GM12878 (cell line): ENCODE data around the gene CEACAM21. TPM values are rescaled to one million over a fixed set of nuclear protein-coding genes. Genes with fewer than 3 reads are reported as not detected.

ENCODE experiments used
- ASH2L ChIP-seq: fragments of 300-600, 200-600 bp; sonication (generic); IDR thresholded peaks from 2 replicates; pipeline ENCODE4 v1.6.1; 2017; ENCODE audit warnings: low read depth, mild to moderate bottlenecking, borderline replicate concordance
- BMI1 ChIP-seq: fragments of 450-650 bp; IDR thresholded peaks from 2 replicates; pipeline ENCODE4 v1.6.1; 2016; ENCODE audit warnings: mild to moderate bottlenecking, moderate library complexity, borderline replicate concordance
- CEBPB ChIP-seq, 2 experiments: fragments of 150-350 bp in 1 of 2; IDR thresholded peaks; 2 replicates each; pipeline ENCODE4 v1.6.1; 2012 to 2014; ENCODE audit warnings: low read depth in 2 of 2, low read length in 2 of 2, borderline replicate concordance in 1 of 2, inconsistent platforms in 1 of 2
- CTCF ChIP-seq, 3 experiments: IDR thresholded peaks in 2 of 3; conservative IDR thresholded peaks in 1 of 3; 2 replicates each; pipeline ENCODE4 v1.5.1; 2011; ENCODE audit warnings: low read depth in 3 of 3, low read length in 3 of 3, mild to moderate bottlenecking in 3 of 3, control low read depth in 2 of 3, moderate library complexity in 2 of 3, inconsistent platforms in 1 of 3, mixed read lengths in 1 of 3; ENCODE audit not compliant: control insufficient read depth in 2 of 3, insufficient read depth in 1 of 3; ENCODE audit errors: extremely low read depth in 1 of 3
- E2F8 ChIP-seq: fragments of 450-650 bp; IDR thresholded peaks from 2 replicates; pipeline ENCODE4 v1.6.1; 2018; ENCODE audit warnings: mild to moderate bottlenecking, low read depth, moderate library complexity; ENCODE audit not compliant: partially characterized antibody
- ELK1 ChIP-seq: IDR thresholded peaks from 2 replicates; pipeline ENCODE4 v1.6.1; 2012; ENCODE audit warnings: low read depth, low read length, improper control_type of control experiment
- IKZF2 ChIP-seq, 2 experiments: fragments of 450-650 bp; IDR thresholded peaks; 2 replicates each; pipeline ENCODE4 v1.6.1; 2017; ENCODE audit warnings: mild to moderate bottlenecking in 2 of 2, moderate library complexity in 2 of 2
- JUNB ChIP-seq: IDR thresholded peaks from 2 replicates; pipeline ENCODE4 v1.6.1; 2016; ENCODE audit warnings: antibody characterized with exemption, mild to moderate bottlenecking
- KAT2A ChIP-seq: conservative IDR thresholded peaks from 2 replicates; pipeline ENCODE4 v1.6.1; 2011; ENCODE audit warnings: low read depth, low read length; ENCODE audit not compliant: control insufficient read depth
- MXI1 ChIP-seq: fragments of 150-350 bp; IDR thresholded peaks from 2 replicates; pipeline ENCODE4 v1.6.1; 2011; ENCODE audit warnings: low read depth, mild to moderate bottlenecking, inconsistent platforms, low read length, improper control_type of control experiment
- MYB ChIP-seq: fragments of 150-350 bp; IDR thresholded peaks from 2 replicates; pipeline ENCODE4 v1.6.1; 2014; ENCODE audit warnings: mild to moderate bottlenecking, low read depth, low read length, borderline replicate concordance
- NFXL1 ChIP-seq: fragments of 450-650 bp; IDR thresholded peaks from 2 replicates; pipeline ENCODE4 v1.6.1; 2017; ENCODE audit warnings: antibody characterized with exemption, mild to moderate bottlenecking, borderline replicate concordance
- POLR2A ChIP-seq: IDR thresholded peaks from 2 replicates; pipeline ENCODE4 v1.6.1; 2011; ENCODE audit warnings: low read depth, mild to moderate bottlenecking, low read length
- RAD51 ChIP-seq: fragments of 450-650 bp; IDR thresholded peaks from 2 replicates; pipeline ENCODE4 v1.6.1; 2016; ENCODE audit warnings: moderate library complexity, mild to moderate bottlenecking, inconsistent platforms
- SRF ChIP-seq, 2 experiments: IDR thresholded peaks; 2 replicates each; pipeline ENCODE4 v1.6.1; 2011; ENCODE audit warnings: low read depth in 2 of 2, low read length in 2 of 2, mild to moderate bottlenecking in 1 of 2, moderate library complexity in 1 of 2
- SUZ12 ChIP-seq: fragments of 200-600 bp; sonication (generic); IDR thresholded peaks from one replicate; pipeline ENCODE4 v1.6.1; 2018; ENCODE audit warnings: antibody characterized with exemption, mild to moderate bottlenecking; ENCODE audit not compliant: unreplicated experiment
- TAF1 ChIP-seq: IDR thresholded peaks from 2 replicates; pipeline ENCODE4 v1.6.1; 2011; ENCODE audit warnings: mild to moderate bottlenecking, low read depth, low read length, borderline replicate concordance
- TCF12 ChIP-seq: IDR thresholded peaks from 2 replicates; pipeline ENCODE4 v1.6.1; 2011; ENCODE audit warnings: low read depth, mild to moderate bottlenecking, low read length
- ZBTB11 ChIP-seq: fragments of 450-650 bp; formaldehyde crosslinking; IDR thresholded peaks from 2 replicates; pipeline ENCODE4 v1.5.0; 2022; ENCODE audit warnings: mild to moderate bottlenecking, missing genetic modification characterization
- ZNF207 ChIP-seq: fragments of 450-650 bp; IDR thresholded peaks from 2 replicates; pipeline ENCODE4 v1.6.1; 2014; ENCODE audit warnings: antibody characterized with exemption, mild to moderate bottlenecking, borderline replicate concordance
- ZNF384 ChIP-seq: IDR thresholded peaks from 2 replicates; pipeline ENCODE4 v1.6.1; 2012; ENCODE audit warnings: low read depth, mild to moderate bottlenecking, low read length, improper control_type of control experiment, borderline replicate concordance
- polyA plus RNA-seq, 11 experiments: library from polyadenylated mRNA; depleted of rRNA in 4 of 11; unstranded in 6 of 11; stranded (reverse) in 5 of 11; fragments of >200 nt; fragmentation: Nextera tagmentation in 4 of 11; fragmentation: Illumina TruSeq in 1 of 11; extraction: Ambion mirVana in 4 of 11; extraction: Trizol in 1 of 11; gene quantifications; 1 replicate in 1 of 11; 2 replicates in 10 of 11; pipeline versions ENCODE4 v1.2.1 to v1.2.3, GENCODE V29; 2011 to 2016; ENCODE audit warnings: inconsistent platforms in 2 of 11, missing spikeins in 2 of 11, low read depth in 1 of 11
- total RNA-seq, 4 experiments: library from RNA; depleted of rRNA in 3 of 4; stranded (reverse); fragments of >200 nt in 3 of 4; fragmentation: Illumina TruSeq in 1 of 4; extraction: Trizol in 1 of 4; gene quantifications; 2 replicates each; pipeline versions ENCODE4 v1.2.1 to v1.2.3, GENCODE V29; 2013 to 2021

CEACAM21 gene
- total and polyA plus RNA-seq, 10 of the 15 experiments (the other 5 are each of a cell fraction or from before 2014, with no cell fraction given): 0.87 to 13.6 (median 8.1) TPM

GRCh38 chr19:41548954-41549688 lies 26.8 kb upstream of the CEACAM21 start (continued):
- TF ChIP-seq CTCF (IDR thresholded peaks at IDR 0.05 in 2 of 3, conservative IDR thresholded peaks at IDR 0.05 in 1 of 3; ENCODE audit: control insufficient read depth in 2 of 3, extremely low read depth in 1 of 3, insufficient read depth in 1 of 3, low read depth in 3 of 3, low read length in 3 of 3): no peak
- TF ChIP-seq TAF1: peak; percentile 90
- no peak for TF ChIP-seq TCF12
- TF ChIP-seq IKZF2 (IDR thresholded peaks at IDR 0.05): no peak; a peak in 1 of 4 replicates
- TF ChIP-seq ZNF384: peak; percentile 87
- TF ChIP-seq CEBPB (IDR thresholded peaks at IDR 0.05; ENCODE audit: borderline replicate concordance in 1 of 2, low read depth in 2 of 2, low read length in 2 of 2): no peak
- no peak for TF ChIP-seq BMI1
- no peak for TF ChIP-seq KAT2A
- no peak for TF ChIP-seq SUZ12
- TF ChIP-seq ASH2L: no peak
- TF ChIP-seq SRF (IDR thresholded peaks at IDR 0.05; ENCODE audit: low read depth in 2 of 2, low read length in 2 of 2): no peak
- no peak for TF ChIP-seq NFXL1
- 0 out of 2 replicates have a peak, but pooled peaks have one; percentile 14 for TF ChIP-seq MXI1
- no peak for TF ChIP-seq ZNF207
- no peak for TF ChIP-seq ZBTB11 (CRISPR knock-in tag)
- TF ChIP-seq MYB: no peak
- TF ChIP-seq JUNB: no peak; the same call in 1 of the 2 replicates
- TF ChIP-seq RAD51: no peak
- TF ChIP-seq E2F8: no peak
- peak; percentile 92 for TF ChIP-seq POLR2A
- no peak for TF ChIP-seq ELK1
